ENCODE results near the gene STRBP.
A peak's percentile ranks its signal among the peaks of the same experiment; 100 is the strongest.
"Not testable (repeated sequence)": the region's sequence is repeated elsewhere in the genome, so short reads cannot be mapped to it uniquely, and the experiment has no call there.

Gene STRBP

GRCh38 chr9:123268465-123269259, at the start of gene STRBP:
Gene STRBP, minus strand, starts transcription at chr9:123268586. Its CDS starts 84,452 bp downstream, at chr9:123184134.
- peak; percentile 85 to 92 for DNase-seq

GRCh38 chr9:123316053-123316718, 47.8 kb upstream of the STRBP start:
- no peak for DNase-seq

- no peak for DNase-seq
Measured at GRCh38 chr9:123315635-123316034, 47.2 kb upstream of the STRBP start.

- no peak for DNase-seq
Measured at GRCh38 chr9:123314617-123315016, 46.2 kb upstream of the STRBP start.

- DNase-seq, result no peak
Measured at GRCh38 chr9:123312306-123312877, 44.0 kb upstream of the STRBP start.

- DNase-seq, result no peak
Measured at GRCh38 chr9:123311250-123311752, 42.9 kb upstream of the STRBP start.

- DNase-seq, result no peak
Measured at GRCh38 chr9:123310551-123311249, 42.3 kb upstream of the STRBP start.

GRCh38 chr9:123309611-123310010, 41.2 kb upstream of the STRBP start:
- no peak for DNase-seq

- DNase-seq, result no peak
Measured at GRCh38 chr9:123305879-123306278, 37.5 kb upstream of the STRBP start.

GRCh38 chr9:123304340-123304691, 35.9 kb upstream of the STRBP start:
- no peak for DNase-seq

- DNase-seq, result no peak
Measured at GRCh38 chr9:123302348-123303214, 34.2 kb upstream of the STRBP start.

- DNase-seq, result not testable (repeated sequence)
Measured at GRCh38 chr9:123301936-123302335, 33.5 kb upstream of the STRBP start.

GRCh38 chr9:123300554-123300953, 32.2 kb upstream of the STRBP start:
- DNase-seq, result no peak

GRCh38 chr9:123299558-123300126, 31.3 kb upstream of the STRBP start:
- DNase-seq, result no peak

- DNase-seq, result no peak
Measured at GRCh38 chr9:123296174-123296573, 27.8 kb upstream of the STRBP start.

- no peak for DNase-seq
Measured at GRCh38 chr9:123291736-123292135, 23.4 kb upstream of the STRBP start.

GRCh38 chr9:123290764-123291163, 22.4 kb upstream of the STRBP start:
- DNase-seq, result no peak

- peak in 1 of 2 experiments; percentile 13 for DNase-seq
Measured at GRCh38 chr9:123287639-123288038, 19.3 kb upstream of the STRBP start.

- no peak for DNase-seq
Measured at GRCh38 chr9:123286324-123286723, 17.9 kb upstream of the STRBP start.

GRCh38 chr9:123284656-123285055, 16.3 kb upstream of the STRBP start:
- no peak for DNase-seq

- DNase-seq, result no peak
Measured at GRCh38 chr9:123283455-123283854, 15.1 kb upstream of the STRBP start.

- DNase-seq, result no peak
Measured at GRCh38 chr9:123283048-123283408, 14.6 kb upstream of the STRBP start.
